ENCODE measurements around the gene PAX2.

PAX2 gene

DNA sequence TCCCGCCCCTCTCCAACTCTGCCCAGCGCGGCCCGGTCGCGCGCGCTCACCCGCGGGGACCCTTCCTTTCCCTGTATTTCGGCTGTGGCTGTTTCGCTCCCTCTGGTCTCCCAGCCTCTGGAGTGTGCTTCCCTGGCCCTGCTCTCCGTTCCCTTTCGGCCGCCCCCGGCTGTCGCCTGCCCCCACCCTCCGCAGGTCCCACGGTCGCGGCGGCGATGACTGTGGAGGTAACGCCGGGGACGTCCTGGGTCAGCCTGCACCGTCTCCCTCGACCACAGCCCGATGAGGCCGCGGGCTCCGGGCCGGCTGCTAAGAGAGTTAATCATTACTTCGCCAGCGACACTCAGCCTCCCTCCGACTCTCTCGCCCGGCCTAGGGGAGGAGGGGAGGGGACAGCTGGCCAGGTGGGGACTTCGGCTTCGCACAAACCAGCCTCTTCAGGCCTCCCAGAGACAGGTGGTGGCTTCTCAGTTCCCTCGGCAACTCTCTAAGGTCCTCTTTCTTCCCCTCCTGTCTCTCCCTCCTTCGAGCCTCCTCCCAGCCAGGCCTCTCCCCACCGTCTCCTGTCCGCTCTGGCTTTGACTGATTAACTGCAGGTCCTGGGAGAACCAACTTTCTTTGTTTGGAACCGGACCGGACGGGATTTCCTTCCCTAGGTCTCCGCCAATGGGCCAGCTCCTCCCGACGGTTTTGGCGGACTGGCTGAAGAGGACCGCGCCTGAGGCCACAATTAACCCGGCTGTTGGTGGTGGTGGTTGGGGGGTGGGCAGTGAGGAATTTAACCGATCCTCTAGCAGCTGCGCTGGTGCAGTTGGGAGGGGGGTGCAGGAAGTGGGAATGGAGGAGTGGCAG is 5.6 kb upstream of the PAX2 start:
- no peak for ATAC-seq
- DNase-seq, result no peak

GRCh38 chr10:100740476-100741377 is 4.7 kb upstream of the PAX2 start:
- no peak for ATAC-seq
- DNase-seq, result no peak

DNA sequence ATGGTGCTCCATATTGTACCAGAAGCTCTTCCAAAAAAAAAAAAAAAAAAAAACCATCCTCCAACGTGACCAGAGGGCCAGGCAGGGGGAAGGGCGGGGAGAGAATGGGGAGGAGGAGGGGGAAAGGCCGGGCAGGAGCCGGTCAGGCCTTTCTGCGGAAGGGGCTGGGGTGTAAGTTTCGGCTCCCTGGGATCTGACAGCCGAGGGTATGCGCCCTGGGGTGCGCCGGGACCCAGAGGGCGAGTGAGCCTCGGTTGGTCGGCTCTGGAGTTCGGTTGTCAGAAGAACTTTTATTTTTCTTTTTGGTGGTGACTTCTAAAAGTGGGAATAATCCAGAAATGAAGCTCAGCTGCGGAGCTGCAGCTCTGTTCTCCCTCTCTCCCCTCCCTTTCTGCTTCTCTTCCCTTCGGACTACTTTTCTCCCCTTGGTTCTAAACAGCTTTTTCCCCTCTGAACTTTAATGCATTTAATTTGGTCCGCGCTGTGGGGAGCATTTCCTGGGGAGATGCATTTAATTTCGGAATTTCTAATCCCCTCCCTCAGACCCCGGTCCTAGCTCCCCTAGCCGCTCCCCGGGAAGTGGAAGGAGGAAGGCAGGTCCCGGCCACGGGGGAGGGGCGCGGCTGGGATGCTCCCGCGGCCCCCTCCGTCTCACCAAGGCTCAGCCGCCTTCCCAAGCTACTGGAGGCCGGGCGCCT is 3.9 kb upstream of the PAX2 start:
- DNase-seq (no peak), ATAC-seq (no peak)

- ATAC-seq (no peak), DNase-seq (no peak)
These were observed 3.2 kb upstream of the PAX2 start for GRCh38 chr10:100742076-100742771.

DNA sequence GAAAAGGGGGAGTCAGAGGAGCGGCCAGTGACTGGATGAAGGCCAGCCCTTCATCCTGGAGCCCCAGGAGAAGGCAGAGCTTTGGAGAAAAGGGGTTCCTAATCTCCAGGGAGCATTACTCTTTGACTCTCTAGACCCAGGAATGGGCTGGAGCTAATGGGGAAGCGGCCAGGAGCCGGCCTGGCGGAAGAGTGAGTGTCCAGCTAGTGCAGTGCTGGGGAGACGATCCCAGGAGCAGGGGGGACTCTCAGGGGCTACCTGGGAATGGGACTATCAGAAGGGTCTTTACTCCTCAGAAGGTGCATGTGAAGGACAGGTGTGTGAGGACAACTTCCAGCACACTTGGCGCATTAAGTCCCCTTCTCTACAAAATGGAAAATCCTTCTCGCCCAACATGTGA is 2.4 kb upstream of the PAX2 start:
- ATAC-seq (no peak), DNase-seq (no peak)

DNA sequence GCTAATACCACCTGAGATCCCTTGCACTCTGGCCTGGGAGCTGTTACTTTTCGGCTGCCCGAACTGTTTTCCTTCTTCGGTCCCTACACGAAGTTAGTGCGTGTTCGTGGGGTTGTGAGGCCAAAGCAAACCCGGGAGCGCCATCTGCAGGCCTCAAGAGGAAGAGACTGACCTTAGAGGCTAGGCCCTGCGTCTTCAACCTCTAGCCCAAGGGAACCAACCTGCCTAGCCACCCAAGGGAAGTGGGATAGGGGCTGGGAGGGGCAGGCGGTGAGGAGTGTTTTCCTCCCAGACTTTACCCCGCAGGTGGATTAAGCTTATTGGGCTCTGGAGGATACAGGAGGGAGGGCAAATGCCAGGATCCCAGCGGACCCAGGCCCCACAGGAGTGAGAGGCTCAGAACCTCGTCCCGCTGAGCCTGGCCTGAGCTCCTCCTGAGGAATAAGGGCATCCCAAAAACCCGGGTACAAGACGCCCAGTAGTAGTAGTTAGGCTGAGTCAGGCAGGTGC is 1.7 kb upstream of the PAX2 start:
- peak; percentile 59 for ATAC-seq
- DNase-seq, result peak; percentile 58

GRCh38 chr10:100744136-100744986 is 1.0 kb upstream of the PAX2 start:
- DNase-seq (peak; percentile 49), ATAC-seq (peak; percentile 47)

DNA sequence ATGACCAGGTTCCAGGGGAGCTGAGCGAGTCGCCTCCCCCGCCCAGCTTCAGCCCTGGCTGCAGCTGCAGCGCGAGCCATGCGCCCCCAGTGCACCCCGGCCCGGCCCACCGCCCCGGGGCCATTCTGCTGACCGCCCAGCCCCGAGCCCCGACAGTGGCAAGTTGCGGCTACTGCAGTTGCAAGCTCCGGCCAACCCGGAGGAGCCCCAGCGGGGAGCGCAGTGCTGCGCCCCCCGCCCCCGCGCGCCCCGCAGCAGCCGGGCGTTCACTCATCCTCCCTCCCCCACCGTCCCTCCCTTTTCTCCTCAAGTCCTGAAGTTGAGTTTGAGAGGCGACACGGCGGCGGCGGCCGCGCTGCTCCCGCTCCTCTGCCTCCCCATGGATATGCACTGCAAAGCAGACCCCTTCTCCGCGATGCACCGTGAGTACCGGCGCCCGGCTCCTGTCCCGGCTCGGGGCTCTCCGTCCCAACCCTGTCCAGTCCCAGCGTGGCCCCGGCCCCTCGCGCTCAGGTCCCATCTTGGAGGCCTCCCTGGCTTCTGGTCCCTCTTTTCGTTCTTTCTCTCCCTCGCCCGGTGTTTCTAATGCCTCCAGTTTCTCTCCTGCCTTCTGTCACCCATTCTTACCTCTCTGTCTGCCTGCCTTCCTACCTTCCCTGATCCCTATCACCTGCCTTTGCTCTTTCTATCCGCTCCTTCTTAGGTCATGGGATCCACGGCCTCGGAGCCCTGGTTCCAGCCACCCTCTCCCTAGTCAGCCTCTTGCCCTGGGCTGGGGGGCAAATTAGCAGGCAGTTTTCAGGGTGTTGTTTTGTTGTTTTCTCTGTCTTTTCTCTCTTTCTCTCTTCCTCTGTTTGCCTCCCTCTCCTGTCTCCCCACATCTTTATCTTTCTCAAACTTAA is 751 bp downstream of the PAX2 start:
- DNase-seq (no peak), ATAC-seq (no peak)

GRCh38 chr10:100746784-100747455 is 1.5 kb downstream of the PAX2 start:
- no peak for ATAC-seq
- no peak for DNase-seq

DNA sequence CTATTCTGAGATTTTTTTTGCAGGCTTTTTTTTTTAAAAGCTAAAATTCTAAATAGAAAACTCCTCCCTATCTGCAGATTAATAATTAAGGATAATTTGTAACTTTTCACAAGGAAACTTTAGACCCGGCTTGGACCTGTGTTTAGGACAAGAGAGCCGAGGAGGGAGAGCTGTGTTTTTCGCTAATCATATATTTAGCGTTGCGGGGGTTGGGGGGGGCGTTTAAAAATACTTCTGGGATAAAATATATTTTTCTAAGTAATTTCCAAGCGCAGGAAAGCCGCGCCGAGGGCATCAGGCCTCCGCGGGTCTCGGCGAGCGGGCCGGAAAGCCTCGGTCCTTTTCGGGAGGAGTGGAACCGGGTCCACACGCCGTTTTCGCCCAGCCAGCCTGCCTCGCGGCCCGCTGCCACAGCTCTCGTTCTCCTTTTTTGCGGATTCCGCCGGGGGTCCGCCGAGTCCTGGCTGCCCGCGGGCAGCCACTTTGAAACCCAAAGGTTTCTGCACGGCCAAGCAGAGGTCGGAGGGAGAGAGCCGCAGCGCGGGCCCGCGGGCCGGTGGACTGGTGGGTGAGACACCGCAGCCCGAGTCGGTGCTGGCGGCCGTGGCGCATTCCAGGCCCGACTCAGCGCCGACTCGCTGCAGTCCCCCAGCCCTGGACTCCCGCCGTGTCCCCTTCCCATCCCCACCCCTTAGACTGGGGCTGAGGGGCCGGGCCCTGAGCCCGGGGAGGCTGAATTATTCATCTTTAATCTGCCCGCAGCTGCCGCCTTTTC is 2.3 kb downstream of the PAX2 start:
- ATAC-seq, result no peak

GRCh38 chr10:100748231-100749058 is 3.1 kb downstream of the PAX2 start:
- DNase-seq (no peak), ATAC-seq (no peak)

More for the DNA sequence above, 2.3 kb downstream of the PAX2 start:
- no peak for DNase-seq

DNA sequence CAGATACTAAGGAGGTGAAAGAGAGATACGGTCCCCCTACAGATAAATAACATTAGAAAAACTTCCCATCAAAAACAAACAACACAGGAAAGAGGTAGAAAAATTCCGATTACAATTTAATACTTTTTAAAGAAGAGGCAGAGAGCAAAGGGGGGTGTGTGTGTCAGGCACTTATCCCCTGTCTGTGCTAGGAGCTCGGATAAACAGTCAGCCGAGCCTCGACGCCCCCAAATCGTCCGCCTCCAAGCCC is 3.6 kb downstream of the PAX2 start:
- ATAC-seq, result no peak
- DNase-seq, result no peak

DNA sequence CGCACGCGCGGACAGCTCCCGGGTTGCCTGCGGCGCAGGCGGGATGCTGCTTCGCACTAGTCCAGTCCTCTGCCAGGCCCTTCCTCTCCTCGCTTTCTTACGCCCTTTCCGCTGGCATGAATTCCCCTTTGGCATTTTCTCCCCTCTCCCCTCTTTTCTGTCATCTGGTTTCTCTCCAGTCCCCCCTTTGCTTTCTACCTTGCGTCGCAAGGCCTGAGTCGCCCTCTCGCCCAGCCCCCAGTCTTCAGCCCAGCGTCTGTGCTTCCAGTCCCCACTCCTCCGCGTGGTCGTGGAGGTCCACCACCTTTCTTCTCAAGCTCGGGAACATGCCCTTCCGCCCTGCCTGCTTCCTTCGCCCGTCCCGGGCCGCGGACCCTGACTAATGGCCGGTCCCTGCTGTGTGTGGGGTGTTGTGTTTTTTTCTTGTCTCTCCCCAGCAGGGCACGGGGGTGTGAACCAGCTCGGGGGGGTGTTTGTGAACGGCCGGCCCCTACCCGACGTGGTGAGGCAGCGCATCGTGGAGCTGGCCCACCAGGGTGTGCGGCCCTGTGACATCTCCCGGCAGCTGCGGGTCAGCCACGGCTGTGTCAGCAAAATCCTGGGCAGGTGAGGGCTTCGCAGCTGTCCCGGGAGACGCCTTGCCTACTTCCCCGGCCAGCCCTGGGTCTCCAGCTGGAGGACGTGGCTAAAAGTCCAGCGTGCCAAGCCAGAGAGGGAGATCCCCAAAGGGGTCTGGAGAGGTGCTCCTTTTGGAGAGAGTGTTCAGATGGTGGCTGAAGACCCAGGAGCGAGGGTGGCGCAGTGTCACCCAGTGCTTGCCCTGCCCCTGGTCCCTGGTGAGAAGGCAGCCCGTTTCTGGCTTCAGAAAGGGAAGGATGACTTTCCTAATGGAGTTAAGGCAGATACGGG is 4.2 kb downstream of the PAX2 start:
- DNase-seq, result no peak

DNA sequence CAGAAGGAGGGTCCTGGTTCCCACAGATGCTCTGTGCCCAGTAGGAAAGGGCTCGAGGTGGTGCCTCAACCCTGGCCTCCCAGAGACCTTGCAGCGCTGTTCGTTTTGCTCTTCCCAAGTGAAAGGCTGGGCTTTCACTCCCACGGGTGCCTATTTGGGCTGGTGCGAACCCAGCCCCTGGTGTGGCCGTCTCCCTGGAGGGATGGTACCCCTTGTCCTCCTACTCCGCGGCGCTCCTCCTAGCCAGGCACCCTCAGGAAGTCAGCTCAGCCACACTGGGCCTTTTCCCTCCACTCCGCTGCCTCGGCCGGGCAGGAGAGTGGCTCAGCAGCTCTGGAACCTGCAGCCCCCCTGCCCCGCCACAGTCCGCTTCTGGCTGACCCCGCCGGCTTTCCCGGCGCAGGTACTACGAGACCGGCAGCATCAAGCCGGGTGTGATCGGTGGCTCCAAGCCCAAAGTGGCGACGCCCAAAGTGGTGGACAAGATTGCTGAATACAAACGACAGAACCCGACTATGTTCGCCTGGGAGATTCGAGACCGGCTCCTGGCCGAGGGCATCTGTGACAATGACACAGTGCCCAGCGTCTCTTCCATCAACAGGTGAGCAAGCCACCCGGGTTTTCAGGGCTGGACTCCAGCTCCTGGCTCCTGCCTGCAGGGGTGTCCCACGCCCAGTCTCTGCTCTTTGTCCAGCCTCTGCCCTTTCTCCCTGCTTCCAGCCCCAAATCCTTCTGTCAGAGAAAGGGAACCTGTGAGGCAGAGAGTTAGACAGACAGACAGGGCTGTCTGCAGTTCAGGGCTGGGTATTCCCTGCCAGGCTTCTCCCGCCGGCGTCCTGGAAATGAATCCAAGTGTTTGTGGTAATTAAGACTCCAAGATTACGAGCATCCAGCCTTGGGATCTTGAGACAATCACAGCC is 5.2 kb downstream of the PAX2 start:
- ATAC-seq (no peak), DNase-seq (no peak)

More for the DNA sequence above, 4.2 kb downstream of the PAX2 start:
- ATAC-seq, result peak; percentile 30

- ATAC-seq, result no peak
- DNase-seq, result no peak
These were observed 6.0 kb downstream of the PAX2 start for GRCh38 chr10:100751211-100751933.
